A673 (cell line): ENCODE results near the gene C6orf62. TPM values are rescaled to one million over a fixed set of nuclear protein-coding genes. Genes with fewer than 3 reads are reported as not detected.
A peak's percentile ranks its signal among the peaks of the same experiment; 100 is the strongest.

ENCODE experiments used
- BruUV-seq: library from RNA; stranded (reverse); fragments of 400-500 nt; replicated peaks from 2 replicates; lab custom pipeline; 2021; lab: Mats Ljungman, UMichigan
- CTCF ChIA-PET: fragments of 300-600 bp; sonication (Branson Sonifier 250); formaldehyde crosslinking; loops from one replicate; lab custom pipeline; 2022; ENCODE audit warnings: antibody characterized with exemption; lab: Charles Lee
- POLR2A ChIA-PET: fragments of 300-600 bp; sonication (Branson Sonifier 250); formaldehyde crosslinking; loops from one replicate; lab custom pipeline; 2022; ENCODE audit warnings: antibody characterized with exemption; ENCODE audit not compliant: low non-redundant PET; lab: Charles Lee
- DNase-seq: peaks from one replicate; pipeline ENCODE4 v3.0.0-alpha.2; 2015; ENCODE audit warnings: low spot score
- H3K27ac ChIP-seq: fragments of 200-600 bp; sonication (generic); 2 replicates; pipeline ENCODE4 v1.5.1; 2016; ENCODE audit warnings: mixed run types, low read depth, mild to moderate bottlenecking, mixed read lengths, antibody characterized with exemption, low read length; ENCODE audit not compliant: poor library complexity, severe bottlenecking
- H3K27me3 ChIP-seq: fragments of 200-600 bp; sonication (generic); replicated peaks from 2 replicates; pipeline ENCODE4 v1.6.1; 2017; ENCODE audit warnings: mixed run types, low read depth, mild to moderate bottlenecking, mixed read lengths, antibody characterized with exemption, low read length; ENCODE audit not compliant: insufficient read depth, poor library complexity
- H3K36me3 ChIP-seq: fragments of 200-600 bp; sonication (generic); 2 replicates; pipeline ENCODE4 v1.6.1; 2016; ENCODE audit warnings: mixed run types, mild to moderate bottlenecking, mixed read lengths, antibody characterized with exemption, low read length; ENCODE audit not compliant: insufficient read depth, poor library complexity, severe bottlenecking
- H3K4me1 ChIP-seq: fragments of 200-600 bp; sonication (generic); 2 replicates; pipeline ENCODE4 v1.6.1; 2017; ENCODE audit warnings: mixed run types, mild to moderate bottlenecking, mixed read lengths, antibody characterized with exemption, low read length; ENCODE audit not compliant: insufficient read depth, poor library complexity, severe bottlenecking
- H3K4me3 ChIP-seq: fragments of 200-600 bp; sonication (generic); 2 replicates; pipeline ENCODE4 v1.5.1; 2016; ENCODE audit warnings: low read depth, mixed run types, mild to moderate bottlenecking, mixed read lengths, low read length; ENCODE audit not compliant: poor library complexity, severe bottlenecking
- H3K9me3 ChIP-seq: fragments of 200-600 bp; sonication (generic); 2 replicates; pipeline ENCODE4 v1.6.1; 2016; ENCODE audit warnings: mixed run types, low read depth, mild to moderate bottlenecking, mixed read lengths, antibody characterized with exemption, low read length; ENCODE audit not compliant: poor library complexity, severe bottlenecking
- EZH2 ChIP-seq: fragments of 200-600 bp; sonication (generic); IDR thresholded peaks from 2 replicates; pipeline ENCODE4 v1.6.1; 2017; ENCODE audit warnings: borderline replicate concordance, low read depth, mild to moderate bottlenecking, mixed read lengths, antibody characterized with exemption, low read length; ENCODE audit not compliant: poor library complexity, severe bottlenecking
- intact Hi-C: fragments of 100-400 bp; cut with micrococcal nuclease; formaldehyde crosslinking; loops from one replicate; pipeline ENCODE4 v1.10.0; 2022; ENCODE audit not compliant: unreplicated experiment
- total RNA-seq: library from RNA; stranded (reverse); gene quantifications from 2 replicates; pipeline ENCODE4 v1.2.3, GENCODE V29; 2021
- TF ChIP-seq, protein P1 (sequence below): fragments of 300-800, 200-600 bp; sonication (generic); conservative IDR thresholded peaks from 2 replicates; pipeline ENCODE4 v1.5.1; 2017; ENCODE audit warnings: low read depth, mild to moderate bottlenecking, antibody characterized with exemption, low read length, moderate library complexity, mixed read lengths

C6orf62 gene
- total RNA-seq, 1 experiment from 2014 or later: 107 TPM

DNA sequence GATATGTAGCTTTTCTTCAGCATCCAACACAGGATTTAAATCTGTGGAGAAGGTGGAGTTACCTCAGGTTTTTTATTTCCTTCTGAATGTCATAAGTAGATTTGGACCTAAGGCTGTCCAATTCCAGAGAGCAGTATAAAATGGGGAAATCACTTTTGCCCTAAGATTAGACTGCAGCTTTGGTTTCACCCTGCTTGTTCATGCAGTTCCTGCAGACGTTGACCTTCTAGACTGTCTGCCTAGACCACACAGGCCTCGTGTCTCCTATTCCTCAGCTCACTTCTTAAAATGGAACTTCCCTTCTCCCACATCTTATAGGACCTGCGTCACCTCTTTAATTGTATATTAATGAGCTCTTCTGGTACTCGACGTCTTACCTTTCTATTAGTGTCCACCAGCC lies 26.0 kb upstream of the C6orf62 start:
- no peak for DNase-seq
- TF ChIP-seq, protein P1, sequence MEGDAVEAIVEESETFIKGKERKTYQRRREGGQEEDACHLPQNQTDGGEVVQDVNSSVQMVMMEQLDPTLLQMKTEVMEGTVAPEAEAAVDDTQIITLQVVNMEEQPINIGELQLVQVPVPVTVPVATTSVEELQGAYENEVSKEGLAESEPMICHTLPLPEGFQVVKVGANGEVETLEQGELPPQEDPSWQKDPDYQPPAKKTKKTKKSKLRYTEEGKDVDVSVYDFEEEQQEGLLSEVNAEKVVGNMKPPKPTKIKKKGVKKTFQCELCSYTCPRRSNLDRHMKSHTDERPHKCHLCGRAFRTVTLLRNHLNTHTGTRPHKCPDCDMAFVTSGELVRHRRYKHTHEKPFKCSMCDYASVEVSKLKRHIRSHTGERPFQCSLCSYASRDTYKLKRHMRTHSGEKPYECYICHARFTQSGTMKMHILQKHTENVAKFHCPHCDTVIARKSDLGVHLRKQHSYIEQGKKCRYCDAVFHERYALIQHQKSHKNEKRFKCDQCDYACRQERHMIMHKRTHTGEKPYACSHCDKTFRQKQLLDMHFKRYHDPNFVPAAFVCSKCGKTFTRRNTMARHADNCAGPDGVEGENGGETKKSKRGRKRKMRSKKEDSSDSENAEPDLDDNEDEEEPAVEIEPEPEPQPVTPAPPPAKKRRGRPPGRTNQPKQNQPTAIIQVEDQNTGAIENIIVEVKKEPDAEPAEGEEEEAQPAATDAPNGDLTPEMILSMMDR: no peak
- TF ChIP-seq EZH2: no peak
- no TSS peak for BruUV-seq
- Histone ChIP-seq H3K27me3 (no peaks in the 10 kb centered on the region), H3K36me3 (no peaks in the 10 kb centered on the region), H3K4me1 (peaks cover 4% of the 10 kb centered on the region), H3K4me3 (no peak overlapping the region), H3K9me3 (no peaks in the 10 kb centered on the region), H3K27ac (no peak overlapping the region)
- intact Hi-C loops: no loop called here
- CTCF ChIA-PET: no interaction called here
- POLR2A ChIA-PET: no interaction called here

DNA sequence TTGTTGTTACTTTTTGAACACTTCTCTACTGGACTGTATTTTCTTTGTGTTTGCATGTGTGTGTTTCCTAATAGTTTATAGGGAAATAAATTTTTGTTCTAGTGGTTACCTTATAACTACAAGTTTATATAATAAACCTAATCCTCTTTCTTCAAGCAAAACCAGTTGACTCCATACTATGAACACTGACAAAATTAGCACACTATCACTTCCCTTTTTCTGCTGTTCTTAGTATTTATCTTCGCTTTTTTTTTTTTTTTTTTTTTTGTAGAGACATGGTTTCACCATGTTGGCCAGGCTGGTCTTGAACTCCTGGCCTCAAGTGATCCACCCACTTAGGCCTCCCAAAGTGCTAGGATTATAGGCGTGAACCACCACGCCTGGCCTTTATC lies 25.0 kb upstream of the C6orf62 start:
- Histone ChIP-seq H3K27me3 (no peaks in the 10 kb centered on the region), H3K4me3 (no peak overlapping the region), H3K27ac (peak overlapping the region; percentile 35), H3K36me3 (no peaks in the 10 kb centered on the region), H3K4me1 (peaks cover 4% of the 10 kb centered on the region), H3K9me3 (no peaks in the 10 kb centered on the region)
- intact Hi-C loops: no loop called here
- POLR2A ChIA-PET: no interaction called here
- BruUV-seq: no TSS peak
- DNase-seq: no peak
- TF ChIP-seq EZH2: no peak
- TF ChIP-seq, protein P1: no peak
- CTCF ChIA-PET: no interaction called here

DNA sequence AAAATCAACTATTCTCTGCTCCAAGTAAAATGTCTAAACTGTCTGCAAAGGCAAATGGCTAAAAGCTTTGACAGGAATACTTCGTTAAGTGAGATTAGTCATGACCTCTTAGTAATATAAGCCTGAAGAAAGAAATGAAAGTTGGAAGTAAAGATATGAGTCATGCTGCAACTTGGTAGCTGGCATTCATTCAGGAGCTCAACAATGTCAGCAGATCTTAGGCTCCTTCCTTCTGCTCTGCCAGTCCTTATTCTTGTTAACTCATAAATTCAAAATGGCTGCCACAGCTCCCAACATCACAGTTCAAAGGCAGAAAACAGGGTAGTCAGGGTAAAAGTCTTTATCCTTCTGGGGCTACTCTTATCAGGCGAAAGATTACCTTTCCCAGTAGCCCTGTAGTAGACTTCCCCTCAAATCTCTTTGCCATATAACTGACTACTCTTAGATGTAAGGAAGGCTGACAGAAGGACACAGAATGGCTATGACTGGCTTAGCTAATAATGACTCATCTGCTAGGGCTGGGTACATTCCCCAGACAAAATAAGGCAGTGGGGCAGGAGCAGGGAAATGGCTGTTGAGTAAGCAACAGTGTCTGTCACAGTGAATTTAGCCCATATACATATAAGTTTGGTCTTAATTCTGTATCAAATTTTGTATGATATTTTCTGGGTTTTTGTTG lies 24.4 kb upstream of the C6orf62 start:
- intact Hi-C loops: no loop called here
- H3K9me3 ChIP-seq: no peaks in the 10 kb centered on the region
- ChIA-PET POLR2A (no interaction called here), CTCF (no interaction called here)
- no peaks in the 10 kb centered on the region for H3K27me3 ChIP-seq
- H3K4me1 ChIP-seq: peaks cover 4% of the 10 kb centered on the region
- no peak for TF ChIP-seq EZH2
- TF ChIP-seq, protein P1: no peak
- no TSS peak for BruUV-seq
- peak overlapping the region; percentile 35 for H3K27ac ChIP-seq
- H3K4me3 ChIP-seq: no peak overlapping the region
- no peaks in the 10 kb centered on the region for H3K36me3 ChIP-seq
- DNase-seq: peak; percentile 78
